ENCODE measurements around the gene TCF7L1. TPM values are rescaled to one million over a fixed set of nuclear protein-coding genes. Genes with fewer than 3 reads are reported as not detected.
A peak's percentile ranks its signal among the peaks of the same experiment; 100 is the strongest.
"Not testable (repeated sequence)": the region's sequence is repeated elsewhere in the genome, so short reads cannot be mapped to it uniquely, and the experiment has no call there.

Gene TCF7L1
- total RNA-seq, 1 donor from 2014 or later: 83.8 TPM

- H3K36me3 Mint-ChIP-seq (ENCODE audit: low read depth, unreplicated experiment): no peaks in the 10 kb centered on the region
- H3K27me3 Mint-ChIP-seq (ENCODE audit: unreplicated experiment): no peaks in the 10 kb centered on the region
- no peak for DNase-seq (ENCODE audit: low spot score)
- H3K27ac Mint-ChIP-seq (ENCODE audit: unreplicated experiment): no peak overlapping the region
- no peaks in the 10 kb centered on the region for H3K9me3 Mint-ChIP-seq (ENCODE audit: unreplicated experiment)
- no peak for TF ChIP-seq CTCF (IDR thresholded peaks at IDR 0.05; ENCODE audit: unreplicated experiment)
- no peak overlapping the region for H3K4me3 Mint-ChIP-seq (ENCODE audit: unreplicated experiment)
- H3K4me1 Mint-ChIP-seq (ENCODE audit: unreplicated experiment): peaks cover 4% of the 10 kb centered on the region
These were observed 13.3 kb upstream of the TCF7L1 start for GRCh38 chr2:85119900-85120299.

GRCh38 chr2:85120363-85120762, 12.8 kb upstream of the TCF7L1 start:
- H3K9me3 Mint-ChIP-seq (ENCODE audit: unreplicated experiment): no peaks in the 10 kb centered on the region
- no peak for DNase-seq (ENCODE audit: low spot score)
- peaks cover 4% of the 10 kb centered on the region for H3K4me1 Mint-ChIP-seq (ENCODE audit: unreplicated experiment)
- H3K4me3 Mint-ChIP-seq (ENCODE audit: unreplicated experiment): no peak overlapping the region
- H3K27ac Mint-ChIP-seq (ENCODE audit: unreplicated experiment): no peak overlapping the region
- no peaks in the 10 kb centered on the region for H3K36me3 Mint-ChIP-seq (ENCODE audit: low read depth, unreplicated experiment)
- TF ChIP-seq CTCF (IDR thresholded peaks at IDR 0.05; ENCODE audit: unreplicated experiment): no peak
- H3K27me3 Mint-ChIP-seq (ENCODE audit: unreplicated experiment): no peaks in the 10 kb centered on the region

- not testable (repeated sequence) for H3K27ac Mint-ChIP-seq (ENCODE audit: unreplicated experiment); H3K27me3 Mint-ChIP-seq (ENCODE audit: unreplicated experiment); H3K4me1 Mint-ChIP-seq (ENCODE audit: unreplicated experiment); DNase-seq (ENCODE audit: low spot score); H3K4me3 Mint-ChIP-seq (ENCODE audit: unreplicated experiment); H3K36me3 Mint-ChIP-seq (ENCODE audit: low read depth, unreplicated experiment); H3K9me3 Mint-ChIP-seq (ENCODE audit: unreplicated experiment)
These were observed 6.7 kb upstream of the TCF7L1 start for GRCh38 chr2:85126462-85126861.

- TF ChIP-seq CTCF (IDR thresholded peaks at IDR 0.05; ENCODE audit: unreplicated experiment): no peak
- DNase-seq (ENCODE audit: low spot score): no peak
- Mint-ChIP-seq H3K4me3 (ENCODE audit: unreplicated experiment) (no peak overlapping the region), H3K27me3 (ENCODE audit: unreplicated experiment) (peaks cover 8% of the 10 kb centered on the region), H3K9me3 (ENCODE audit: unreplicated experiment) (no peaks in the 10 kb centered on the region), H3K36me3 (ENCODE audit: low read depth, unreplicated experiment) (no peaks in the 10 kb centered on the region), H3K27ac (ENCODE audit: unreplicated experiment) (no peak overlapping the region), H3K4me1 (ENCODE audit: unreplicated experiment) (peaks cover 9% of the 10 kb centered on the region)
These were observed 3.3 kb upstream of the TCF7L1 start for GRCh38 chr2:85129861-85130260.

- TF ChIP-seq CTCF (IDR thresholded peaks at IDR 0.05; ENCODE audit: unreplicated experiment): no peak
- H3K27ac Mint-ChIP-seq (ENCODE audit: unreplicated experiment): no peak overlapping the region
- DNase-seq (ENCODE audit: low spot score): no peak
- no peaks in the 10 kb centered on the region for H3K36me3 Mint-ChIP-seq (ENCODE audit: low read depth, unreplicated experiment)
- H3K27me3 Mint-ChIP-seq (ENCODE audit: unreplicated experiment): peaks cover 8% of the 10 kb centered on the region
- H3K4me1 Mint-ChIP-seq (ENCODE audit: unreplicated experiment): peaks cover 11% of the 10 kb centered on the region
- no peaks in the 10 kb centered on the region for H3K9me3 Mint-ChIP-seq (ENCODE audit: unreplicated experiment)
- no peak overlapping the region for H3K4me3 Mint-ChIP-seq (ENCODE audit: unreplicated experiment)
These were observed 2.8 kb upstream of the TCF7L1 start for GRCh38 chr2:85130407-85130806.

GRCh38 chr2:85131116-85131515, 2.1 kb upstream of the TCF7L1 start:
- Mint-ChIP-seq H3K4me3 (ENCODE audit: unreplicated experiment) (no peak overlapping the region), H3K27ac (ENCODE audit: unreplicated experiment) (no peak overlapping the region), H3K27me3 (ENCODE audit: unreplicated experiment) (peaks cover 8% of the 10 kb centered on the region), H3K9me3 (ENCODE audit: unreplicated experiment) (no peaks in the 10 kb centered on the region), H3K4me1 (ENCODE audit: unreplicated experiment) (peaks cover 17% of the 10 kb centered on the region), H3K36me3 (ENCODE audit: low read depth, unreplicated experiment) (no peaks in the 10 kb centered on the region)
- peak; percentile 34 for DNase-seq (ENCODE audit: low spot score)
- no peak for TF ChIP-seq CTCF (IDR thresholded peaks at IDR 0.05; ENCODE audit: unreplicated experiment)

Measured in endothelial cell (in vitro differentiated cells).